ENCODE results near the gene IRF9.

- TF ChIP-seq EZH2 (IDR thresholded peaks at IDR 0.05; ENCODE audit: borderline replicate concordance, low read depth, low read length, severe bottlenecking) = no peak
- no peak for TF ChIP-seq CTCF (IDR thresholded peaks at IDR 0.05; ENCODE audit: borderline replicate concordance, extremely low read depth, low read length, poor library complexity, severe bottlenecking)
Measured at GRCh38 chr14:24115422-24116127, 45.5 kb upstream of the IRF9 start.
